Measurements from ENCODE around the gene DYNLRB1. TPM values are rescaled to one million over a fixed set of nuclear protein-coding genes. Genes with fewer than 3 reads are reported as not detected.

Gene DYNLRB1
- polyA plus RNA-seq, 3 donors: 139 to 166 (median 148) TPM

- intact Hi-C loops (cut with micrococcal nuclease): no loop called here
- peaks cover 86 to 97% of the 10 kb centered on the region in 2 donors for H3K36me3 ChIP-seq (replicated peaks in 1 of 2; ENCODE audit: control insufficient read depth in 1 of 2, insufficient read depth in 2 of 2, low read length in 2 of 2)
These were observed 24.2 kb upstream of the DYNLRB1 start for GRCh38 chr20:34491932-34492509.

GRCh38 chr20:34493646-34494045 is 22.6 kb upstream of the DYNLRB1 start:
- Mint-ChIP-seq H3K27me3 (ENCODE audit: low read depth in 3 of 3) (no peaks in the 10 kb centered on the region), H3K36me3 (peaks cover 68 to 85% of the 10 kb centered on the region in 2 donors), H3K4me3 (no peak overlapping the region), H3K27ac (peak overlapping the region in 1 of 7 donors; percentile 39), H3K4me1 (no peaks in the 10 kb centered on the region), H3K9me3 (peaks cover 0 to 8% (median under 1%) of the 10 kb centered on the region in 7 donors)
- no peak overlapping the region for H2AFZ ChIP-seq (ENCODE audit: insufficient read depth, low read depth, low read length, poor library complexity, severe bottlenecking)
- no peak for TF ChIP-seq CTCF (IDR thresholded peaks at IDR 0.05)
- H3K27ac ChIP-seq (ENCODE audit: low read depth in 1 of 2, low read length in 2 of 2): no peak overlapping the region
- 98% methylated on average over 4 of the region's 4 CpGs for WGBS (ENCODE audit: insufficient coverage)
- H3K9me3 ChIP-seq (replicated peaks in 1 of 2; ENCODE audit: control insufficient read depth in 1 of 2, insufficient read depth in 1 of 2, low read length in 2 of 2): no peaks in the 10 kb centered on the region
- H3K36me3 ChIP-seq (replicated peaks in 1 of 2; ENCODE audit: control insufficient read depth in 1 of 2, insufficient read depth in 2 of 2, low read length in 2 of 2): peaks cover 77 to 97% of the 10 kb centered on the region in 2 donors
- intact Hi-C loops (cut with micrococcal nuclease): no loop called here
- no peaks in the 10 kb centered on the region for H3K27me3 ChIP-seq (ENCODE audit: control insufficient read depth in 2 of 2, insufficient read depth in 2 of 2, low read length in 2 of 2)
- no peaks in the 10 kb centered on the region for H3K4me1 ChIP-seq (ENCODE audit: control insufficient read depth in 1 of 2, insufficient read depth in 2 of 2, low read length in 2 of 2)
- no peak for DNase-seq
- H3K4me3 ChIP-seq (replicated peaks in 1 of 3; ENCODE audit: low read depth in 2 of 3, low read length in 3 of 3): no peak overlapping the region
- H4K20me1 ChIP-seq (ENCODE audit: insufficient read depth, low read length): peaks cover 36% of the 10 kb centered on the region
- H3K79me2 ChIP-seq (ENCODE audit: insufficient read depth, low read length): no peaks in the 10 kb centered on the region
- H3K9ac ChIP-seq (ENCODE audit: insufficient read depth, low read length, poor library complexity, severe bottlenecking): no peak overlapping the region
- no peak overlapping the region for H3K4me2 ChIP-seq (replicated peaks; ENCODE audit: extremely low read depth, low read length, poor library complexity, severe bottlenecking)

More at GRCh38 chr20:34491932-34492509, 24.2 kb upstream of the DYNLRB1 start:
- no peaks in the 10 kb centered on the region for H3K4me1 ChIP-seq (ENCODE audit: control insufficient read depth in 1 of 2, insufficient read depth in 2 of 2, low read length in 2 of 2)
- H3K79me2 ChIP-seq (ENCODE audit: insufficient read depth, low read length): no peaks in the 10 kb centered on the region
- no peak overlapping the region for H3K27ac Mint-ChIP-seq
- no peak overlapping the region for H3K27ac ChIP-seq (ENCODE audit: low read depth in 1 of 2, low read length in 2 of 2)
- no peak overlapping the region for H2AFZ ChIP-seq (ENCODE audit: insufficient read depth, low read depth, low read length, poor library complexity, severe bottlenecking)
- H3K36me3 Mint-ChIP-seq: peaks cover 61 to 85% of the 10 kb centered on the region in 2 donors
- no peaks in the 10 kb centered on the region for H3K27me3 ChIP-seq (ENCODE audit: control insufficient read depth in 2 of 2, insufficient read depth in 2 of 2, low read length in 2 of 2)
- peaks cover 24% of the 10 kb centered on the region for H4K20me1 ChIP-seq (ENCODE audit: insufficient read depth, low read length)
- H3K4me3 ChIP-seq (replicated peaks in 1 of 3; ENCODE audit: low read depth in 2 of 3, low read length in 3 of 3): no peak overlapping the region
- H3K4me3 Mint-ChIP-seq: no peak overlapping the region
- H3K9me3 Mint-ChIP-seq: peaks cover 0 to 3% (median 0%) of the 10 kb centered on the region in 7 donors
- H3K9ac ChIP-seq (ENCODE audit: insufficient read depth, low read length, poor library complexity, severe bottlenecking): no peak overlapping the region
- no peak overlapping the region for H3K4me2 ChIP-seq (replicated peaks; ENCODE audit: extremely low read depth, low read length, poor library complexity, severe bottlenecking)
- 100% methylated on average over 1 of the region's 4 CpGs for WGBS (ENCODE audit: insufficient coverage)
- no peaks in the 10 kb centered on the region for H3K27me3 Mint-ChIP-seq (ENCODE audit: low read depth in 3 of 3)
- H3K9me3 ChIP-seq (replicated peaks in 1 of 2; ENCODE audit: control insufficient read depth in 1 of 2, insufficient read depth in 1 of 2, low read length in 2 of 2): no peaks in the 10 kb centered on the region
- no peaks in the 10 kb centered on the region for H3K4me1 Mint-ChIP-seq
- DNase-seq: no peak
- TF ChIP-seq CTCF (IDR thresholded peaks at IDR 0.05): no peak
